GM23248 (cell line): Measurements from ENCODE around the gene ZIC4.

ENCODE experiments used
- EZH2 ChIP-seq: fragments of 200-600 bp; sonication (generic); IDR thresholded peaks from 2 replicates; pipeline ENCODE4 v1.6.1; 2018; ENCODE audit warnings: antibody characterized with exemption, mild to moderate bottlenecking; ENCODE audit not compliant: insufficient read depth, poor library complexity, severe bottlenecking
- EZH2phosphoT487 ChIP-seq: fragments of 200-600 bp; sonication (generic); IDR thresholded peaks from 2 replicates; pipeline ENCODE4 v1.6.1; 2018; ENCODE audit warnings: antibody characterized with exemption, moderate library complexity, mild to moderate bottlenecking, low read depth; ENCODE audit not compliant: insufficient read depth

- TF ChIP-seq EZH2 (no peak), EZH2phosphoT487 (no peak)
These were observed 43.3 kb upstream of the ZIC4 start for GRCh38 chr3:147449669-147450068.
